PFSK-1 (cell line): ENCODE data around the gene SCNN1G.

Experiments
- POLR2AphosphoS5 ChIP-seq: IDR thresholded peaks from 2 replicates; pipeline ENCODE4 v1.6.1; 2012; ENCODE audit warnings: low read depth, mild to moderate bottlenecking, control low read depth, low read length, moderate library complexity
- TAF1 ChIP-seq: IDR thresholded peaks from 2 replicates; pipeline ENCODE4 v1.6.1; 2012; ENCODE audit warnings: low read length, control low read depth, borderline replicate concordance; ENCODE audit not compliant: insufficient read depth
- TF ChIP-seq, protein P1 (sequence below), 2 experiments: IDR thresholded peaks; 2 replicates each; pipeline versions ENCODE4 v1.6.1 to v1.8.0; 2011 to 2012; ENCODE audit warnings: low read depth in 2 of 2, low read length in 2 of 2, control low read depth in 1 of 2, inconsistent platforms in 1 of 2, mild to moderate bottlenecking in 1 of 2, moderate library complexity in 1 of 2; ENCODE audit not compliant: insufficient read depth in 1 of 2

DNA sequence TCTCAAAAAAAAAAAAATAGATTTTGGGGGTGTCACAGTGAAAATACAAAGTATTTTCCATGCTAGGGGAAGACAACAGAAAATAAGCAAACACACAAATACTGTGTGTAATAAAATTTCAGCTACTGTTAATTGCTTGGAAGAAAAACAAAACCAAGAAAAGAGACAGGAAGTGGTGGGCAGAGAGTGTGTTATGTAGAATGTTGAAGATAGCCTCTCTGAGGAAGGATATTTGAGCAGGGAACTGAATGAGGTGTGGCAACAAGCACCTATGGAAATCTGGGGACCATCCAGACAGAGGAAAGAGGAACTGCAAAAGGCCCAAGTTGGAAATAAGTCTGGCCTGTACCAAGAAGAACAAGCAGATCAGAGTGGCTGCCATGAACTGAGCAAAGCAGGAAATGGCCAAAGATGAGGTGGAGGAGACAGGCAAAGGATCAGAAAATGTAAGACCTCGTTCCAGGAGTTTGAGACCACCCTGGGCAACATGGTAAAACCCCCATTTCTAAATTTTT is 25.5 kb upstream of the SCNN1G start:
- TF ChIP-seq, protein P1, sequence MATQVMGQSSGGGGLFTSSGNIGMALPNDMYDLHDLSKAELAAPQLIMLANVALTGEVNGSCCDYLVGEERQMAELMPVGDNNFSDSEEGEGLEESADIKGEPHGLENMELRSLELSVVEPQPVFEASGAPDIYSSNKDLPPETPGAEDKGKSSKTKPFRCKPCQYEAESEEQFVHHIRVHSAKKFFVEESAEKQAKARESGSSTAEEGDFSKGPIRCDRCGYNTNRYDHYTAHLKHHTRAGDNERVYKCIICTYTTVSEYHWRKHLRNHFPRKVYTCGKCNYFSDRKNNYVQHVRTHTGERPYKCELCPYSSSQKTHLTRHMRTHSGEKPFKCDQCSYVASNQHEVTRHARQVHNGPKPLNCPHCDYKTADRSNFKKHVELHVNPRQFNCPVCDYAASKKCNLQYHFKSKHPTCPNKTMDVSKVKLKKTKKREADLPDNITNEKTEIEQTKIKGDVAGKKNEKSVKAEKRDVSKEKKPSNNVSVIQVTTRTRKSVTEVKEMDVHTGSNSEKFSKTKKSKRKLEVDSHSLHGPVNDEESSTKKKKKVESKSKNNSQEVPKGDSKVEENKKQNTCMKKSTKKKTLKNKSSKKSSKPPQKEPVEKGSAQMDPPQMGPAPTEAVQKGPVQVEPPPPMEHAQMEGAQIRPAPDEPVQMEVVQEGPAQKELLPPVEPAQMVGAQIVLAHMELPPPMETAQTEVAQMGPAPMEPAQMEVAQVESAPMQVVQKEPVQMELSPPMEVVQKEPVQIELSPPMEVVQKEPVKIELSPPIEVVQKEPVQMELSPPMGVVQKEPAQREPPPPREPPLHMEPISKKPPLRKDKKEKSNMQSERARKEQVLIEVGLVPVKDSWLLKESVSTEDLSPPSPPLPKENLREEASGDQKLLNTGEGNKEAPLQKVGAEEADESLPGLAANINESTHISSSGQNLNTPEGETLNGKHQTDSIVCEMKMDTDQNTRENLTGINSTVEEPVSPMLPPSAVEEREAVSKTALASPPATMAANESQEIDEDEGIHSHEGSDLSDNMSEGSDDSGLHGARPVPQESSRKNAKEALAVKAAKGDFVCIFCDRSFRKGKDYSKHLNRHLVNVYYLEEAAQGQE (IDR thresholded peaks at IDR 0.05; ENCODE audit: insufficient read depth in 1 of 2, low read depth in 2 of 2, low read length in 2 of 2), result no peak
- TF ChIP-seq TAF1, result no peak
- TF ChIP-seq POLR2AphosphoS5, result no peak
